Skin epidermis (tissue), 12 donors: ENCODE results near the gene ZBTB20.

Experiments used
- H3K27ac ChIP-seq, 21 experiments: fragments of 200-600 bp; sonication (generic) in 11 of 21; one replicate each; pipeline ENCODE4 v1.5.0; 2020; ENCODE audit warnings: mild to moderate bottlenecking in 3 of 21, inconsistent platforms in 2 of 21, moderate library complexity in 2 of 21
- H3K4me3 ChIP-seq, 7 experiments: fragments of 200-600 bp; sonication (generic) in 2 of 7; one replicate each; pipeline ENCODE4 v1.5.0; 2020; ENCODE audit warnings: inconsistent platforms in 2 of 7, mild to moderate bottlenecking in 2 of 7, moderate library complexity in 1 of 7

The ZBTB20 gene

DNA sequence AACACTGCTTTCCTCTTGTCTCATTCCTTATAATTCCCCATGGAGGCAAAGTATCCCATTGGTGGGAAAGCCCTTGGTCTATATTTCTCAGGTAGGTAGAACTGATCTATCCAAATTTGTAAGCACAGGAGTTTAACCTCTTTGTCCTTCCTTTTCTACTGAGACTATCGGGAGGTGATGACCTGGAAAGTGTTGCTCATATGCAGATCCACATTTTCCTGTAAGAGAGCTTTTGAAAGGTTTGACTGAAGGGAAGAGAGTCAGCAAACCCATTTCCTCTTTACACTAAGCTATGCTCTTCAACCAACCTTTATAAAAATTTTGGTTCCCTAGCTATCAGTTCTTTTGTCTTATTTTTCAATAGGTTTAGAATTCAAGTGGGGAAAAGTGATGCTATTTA, 652.6 kb downstream of the ZBTB20 start:
- Histone ChIP-seq H3K27ac (no peak overlapping the region), H3K4me3 (no peak overlapping the region)

DNA sequence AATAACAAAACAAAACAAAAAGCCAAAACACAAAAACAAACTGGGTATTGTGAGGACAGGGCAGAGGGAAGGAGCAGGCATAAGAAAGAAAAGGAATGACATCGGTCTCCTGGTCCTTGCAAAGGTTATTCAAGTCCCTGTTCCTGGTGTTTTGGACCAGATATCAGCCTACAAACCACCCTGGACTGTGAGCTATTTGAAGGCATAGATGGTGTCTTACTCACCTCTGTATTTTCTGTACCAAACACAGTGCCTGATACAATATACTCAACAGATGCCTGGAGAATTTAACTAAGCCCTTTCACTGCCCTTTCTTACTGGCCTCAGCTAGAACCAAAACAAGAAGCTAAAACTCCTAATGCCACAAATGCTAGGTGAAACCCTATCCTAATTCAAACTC, 656.3 kb downstream of the ZBTB20 start:
- Histone ChIP-seq H3K4me3 (no peak overlapping the region), H3K27ac (no peak overlapping the region)

DNA sequence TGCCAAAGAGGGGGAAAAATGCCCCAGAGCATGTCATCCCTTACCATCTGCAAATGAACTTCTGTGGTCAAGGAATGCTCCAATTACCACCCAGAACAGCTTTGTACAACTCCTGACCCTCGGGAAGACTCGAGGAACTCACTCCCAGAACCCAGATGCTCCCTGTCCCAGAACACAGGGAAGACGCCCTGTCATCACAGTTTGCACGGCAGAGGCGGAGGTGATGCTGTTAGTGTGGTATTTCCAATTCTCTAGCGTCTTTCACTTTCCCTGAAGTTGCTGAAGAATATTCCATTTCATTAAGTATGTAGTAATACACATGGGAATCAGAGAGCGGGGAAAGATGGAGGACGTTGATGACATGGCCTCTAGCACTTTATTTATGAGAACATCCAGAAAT, 659.6 kb downstream of the ZBTB20 start:
- no peak overlapping the region for H3K27ac ChIP-seq
- no peak overlapping the region for H3K4me3 ChIP-seq

DNA sequence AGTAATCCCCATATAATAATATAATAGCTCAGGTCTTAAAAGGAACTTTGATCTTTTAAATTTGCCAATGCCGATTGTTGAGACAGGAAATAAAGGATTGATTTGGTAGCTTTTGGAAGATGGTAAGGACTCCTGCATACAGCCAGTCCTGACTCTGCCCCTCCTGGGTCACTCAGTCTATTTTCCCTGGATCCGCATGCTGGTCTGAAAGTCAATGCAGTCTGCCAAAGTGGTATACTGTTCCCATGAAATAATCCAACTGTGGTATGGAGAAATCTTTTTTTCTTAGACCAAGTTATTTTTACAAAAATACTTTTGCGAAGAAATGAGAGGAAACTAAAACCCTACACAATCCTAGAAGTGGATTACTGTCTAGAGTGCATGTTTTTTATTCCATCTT, 662.2 kb downstream of the ZBTB20 start:
- Histone ChIP-seq H3K27ac (no peak overlapping the region), H3K4me3 (no peak overlapping the region)

DNA sequence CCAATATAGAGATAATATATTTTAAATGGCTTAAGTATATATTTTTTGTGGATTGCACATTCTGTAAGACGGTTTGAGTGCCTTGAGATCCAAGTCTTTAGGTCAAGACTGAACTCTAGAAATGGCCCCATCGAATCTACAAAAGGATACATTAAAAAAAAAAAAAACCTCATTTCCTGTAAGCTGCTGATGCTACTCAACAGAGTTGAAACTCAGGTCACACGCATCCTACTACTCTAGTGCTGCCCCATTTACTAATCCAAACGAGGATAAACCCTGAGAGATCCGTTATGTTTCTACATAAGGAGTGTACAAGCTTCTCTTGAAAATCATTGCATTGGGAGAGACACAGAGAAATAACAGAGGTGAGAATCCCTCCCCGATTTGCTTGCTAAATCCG, 666.0 kb downstream of the ZBTB20 start:
- H3K4me3 ChIP-seq = no peak overlapping the region
- H3K27ac ChIP-seq = no peak overlapping the region

DNA sequence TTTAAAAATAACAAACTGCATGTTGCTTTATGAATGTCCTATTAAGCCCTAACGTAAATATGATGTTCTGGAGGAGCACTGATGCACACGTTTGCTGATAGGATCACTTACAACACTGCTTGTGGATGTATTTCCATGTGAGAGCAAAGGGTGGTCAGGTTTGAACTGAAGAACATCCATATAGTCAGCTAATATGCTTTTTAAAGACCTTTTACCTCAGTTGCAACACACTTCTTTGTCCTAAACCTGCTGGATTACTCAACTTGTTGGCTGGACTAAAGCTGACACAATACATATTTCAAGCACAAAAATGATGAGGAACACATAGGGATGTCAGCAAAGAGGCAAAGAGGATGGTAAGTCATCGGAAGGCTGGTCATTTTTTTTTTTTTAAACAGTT, 666.6 kb downstream of the ZBTB20 start:
- no peak overlapping the region for H3K27ac ChIP-seq

DNA sequence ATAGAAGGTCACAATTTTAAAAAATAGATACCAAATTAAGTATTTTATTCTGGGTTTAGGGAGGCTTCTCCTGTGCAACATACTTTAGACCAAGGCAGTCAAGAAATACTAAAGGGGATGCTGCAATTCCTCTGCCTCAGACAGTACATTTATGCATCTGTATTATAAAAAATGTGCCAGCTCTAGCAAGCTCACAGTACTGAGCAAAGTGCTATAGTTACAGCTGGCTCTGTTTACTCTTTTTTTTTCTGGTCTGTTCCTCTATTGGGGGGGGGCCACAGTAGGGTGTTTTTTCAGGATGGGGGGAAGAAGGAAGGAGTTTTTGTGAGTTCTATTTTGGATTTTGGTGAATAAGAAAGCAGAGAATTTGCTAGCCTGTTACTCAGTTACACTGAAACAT, 668.3 kb downstream of the ZBTB20 start:
- Histone ChIP-seq H3K27ac (no peak overlapping the region), H3K4me3 (no peak overlapping the region)

More for the DNA sequence above, 666.6 kb downstream of the ZBTB20 start:
- no peak overlapping the region for H3K4me3 ChIP-seq

DNA sequence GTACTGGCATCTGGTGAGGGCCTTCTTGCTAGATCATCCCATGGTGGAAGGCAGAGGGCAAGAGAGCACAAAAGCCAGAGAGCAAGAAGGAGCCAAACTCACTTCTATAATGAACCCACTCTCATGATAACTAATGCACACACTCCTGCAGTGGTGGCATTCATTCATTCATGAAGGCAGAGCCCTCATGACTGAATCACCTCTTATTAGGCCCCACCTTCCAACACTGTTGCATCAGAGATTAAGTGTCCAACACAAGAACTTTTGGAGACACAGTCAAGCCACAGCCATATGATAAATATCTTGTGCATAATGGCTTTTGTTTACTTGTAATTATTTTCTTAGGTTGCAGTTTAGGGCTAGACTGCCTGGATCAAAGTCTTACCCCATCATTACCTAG, 670.6 kb downstream of the ZBTB20 start:
- H3K4me3 ChIP-seq = no peak overlapping the region
- no peak overlapping the region for H3K27ac ChIP-seq

DNA sequence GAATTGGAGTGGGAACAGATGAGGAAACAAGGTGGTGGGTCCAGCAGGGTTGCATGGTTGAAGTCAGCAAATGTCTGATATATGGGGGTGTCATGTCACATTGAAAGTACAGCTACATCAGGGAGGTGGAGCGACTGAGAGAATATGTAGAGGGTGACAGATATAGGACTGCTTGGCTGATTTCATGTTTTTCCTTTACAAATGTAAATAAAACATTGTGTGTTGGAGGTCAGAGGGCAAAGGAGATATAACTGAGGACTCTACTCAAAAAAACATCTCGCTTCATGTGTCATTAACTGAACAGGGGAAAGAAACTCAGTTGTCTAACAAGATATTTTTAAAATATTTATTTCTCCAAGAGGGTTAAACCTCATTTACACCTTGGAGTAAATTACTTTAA, 675.6 kb downstream of the ZBTB20 start:
- no peak overlapping the region for H3K27ac ChIP-seq
- H3K4me3 ChIP-seq = no peak overlapping the region

DNA sequence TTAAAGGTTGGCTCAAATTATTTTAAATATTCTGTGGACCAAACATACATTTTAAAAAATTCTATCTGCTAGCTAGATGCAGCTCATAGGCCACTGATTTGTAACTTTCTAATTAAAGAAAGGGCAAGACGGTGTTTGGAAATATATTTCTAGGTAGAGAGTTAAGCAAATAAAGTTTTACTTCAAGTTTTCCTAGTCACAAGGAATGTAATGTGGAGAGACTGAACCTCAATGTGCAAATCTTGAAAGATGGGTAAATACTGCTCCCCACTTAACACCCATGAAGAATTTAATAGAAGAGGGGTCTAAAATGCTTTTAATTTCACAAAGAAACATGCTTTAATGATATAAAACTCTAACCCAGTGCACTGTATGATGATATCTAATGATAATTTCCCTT, 678.0 kb downstream of the ZBTB20 start:
- H3K27ac ChIP-seq = no peak overlapping the region
- H3K4me3 ChIP-seq = no peak overlapping the region

DNA sequence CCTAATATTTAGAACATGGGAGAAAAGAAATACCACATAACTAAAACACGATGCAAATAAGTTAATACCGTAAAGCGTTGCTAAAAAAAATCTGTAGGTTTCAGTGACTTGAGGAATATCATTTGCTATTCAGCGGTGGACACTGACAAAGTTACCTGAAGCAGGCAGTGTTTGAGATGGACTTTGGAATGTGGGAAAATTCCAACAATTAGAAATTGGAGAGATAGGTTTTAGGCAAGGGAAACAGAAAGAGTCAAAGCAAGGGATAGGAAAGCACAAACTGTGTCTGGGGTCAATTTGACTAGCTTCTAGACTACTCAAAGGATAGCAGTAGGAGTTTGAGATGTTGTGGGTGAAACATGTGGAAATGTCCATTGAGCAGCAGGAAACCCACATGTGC, 680.3 kb downstream of the ZBTB20 start:
- H3K4me3 ChIP-seq = no peak overlapping the region
- no peak overlapping the region for H3K27ac ChIP-seq

DNA sequence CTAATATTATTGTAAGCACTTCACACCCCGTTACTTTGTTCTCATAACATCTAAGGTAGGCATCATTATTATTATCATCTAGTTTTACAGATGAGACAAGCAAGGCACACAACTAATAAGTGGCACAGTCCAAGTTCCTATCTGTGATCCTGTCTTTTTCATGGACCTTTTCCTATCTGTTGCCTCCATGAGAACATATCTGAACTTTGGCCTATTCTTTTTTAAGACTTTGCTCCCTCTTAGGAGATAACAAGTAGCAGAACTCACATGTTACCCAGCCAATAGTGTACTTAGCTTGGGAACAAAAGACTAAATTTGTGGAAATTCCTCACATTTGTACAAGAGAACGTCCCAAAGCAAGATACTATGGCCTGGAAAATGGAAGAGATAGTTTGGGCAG, 680.8 kb downstream of the ZBTB20 start:
- no peak overlapping the region for H3K4me3 ChIP-seq

DNA sequence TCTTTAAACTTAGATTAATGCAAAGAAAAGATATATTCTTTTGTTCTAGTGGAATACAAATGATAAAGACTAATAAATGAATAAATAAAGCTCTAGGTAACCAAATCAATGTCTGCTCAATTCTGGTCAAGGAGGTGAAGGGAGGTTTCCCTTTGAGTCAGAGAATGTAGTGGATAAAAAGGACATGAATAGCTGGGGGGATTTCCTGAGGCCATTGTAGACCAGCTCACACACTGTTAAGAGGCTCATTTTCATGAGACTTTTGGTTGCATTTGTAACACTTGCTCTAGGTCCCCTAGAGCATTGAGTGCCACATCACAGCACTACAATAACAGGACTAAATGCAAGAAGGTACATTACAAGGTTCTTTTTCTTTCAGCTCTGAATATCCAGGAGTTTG, 682.5 kb downstream of the ZBTB20 start:
- Histone ChIP-seq H3K27ac (no peak overlapping the region), H3K4me3 (no peak overlapping the region)

More for the DNA sequence above, 680.8 kb downstream of the ZBTB20 start:
- H3K27ac ChIP-seq = no peak overlapping the region

DNA sequence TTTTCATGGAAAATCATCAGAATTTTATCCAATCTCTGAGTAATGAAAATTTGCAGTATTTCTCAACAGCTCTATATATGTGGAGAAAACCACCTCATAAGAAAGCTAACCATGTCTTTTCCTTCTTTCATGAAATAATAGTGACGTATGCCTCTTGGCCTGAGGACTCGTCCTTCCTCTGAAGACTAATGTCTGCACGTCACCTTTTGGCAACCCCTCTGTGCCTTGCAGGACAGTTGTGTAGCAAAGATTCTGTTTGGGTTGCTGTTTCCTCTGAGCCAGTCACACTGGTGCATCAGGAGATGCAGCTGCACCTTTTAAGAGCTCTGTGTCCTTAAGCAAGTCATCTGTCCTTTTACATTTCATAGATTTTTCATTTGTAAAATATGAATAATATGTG, 684.3 kb downstream of the ZBTB20 start:
- no peak overlapping the region for H3K27ac ChIP-seq
- no peak overlapping the region for H3K4me3 ChIP-seq

DNA sequence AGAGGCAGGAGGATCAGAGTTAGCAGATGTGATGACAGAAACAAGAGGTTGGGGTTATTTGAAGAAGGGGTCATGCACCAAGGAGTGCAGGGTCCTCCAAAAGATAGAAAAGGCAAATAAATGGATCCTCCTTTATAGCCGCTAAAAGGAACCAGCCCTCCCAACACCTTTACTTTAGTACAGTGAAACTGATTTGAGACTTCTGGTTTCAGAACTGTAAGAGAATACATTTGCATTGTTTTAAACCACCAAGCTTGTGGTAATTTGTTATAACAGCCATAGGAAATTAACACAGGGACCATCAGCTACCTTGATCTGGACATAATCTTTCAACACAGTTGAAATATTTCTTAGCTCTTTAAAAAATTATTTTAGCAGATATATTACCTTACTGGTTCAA, 686.6 kb downstream of the ZBTB20 start:
- Histone ChIP-seq H3K4me3 (no peak overlapping the region), H3K27ac (no peak overlapping the region)

DNA sequence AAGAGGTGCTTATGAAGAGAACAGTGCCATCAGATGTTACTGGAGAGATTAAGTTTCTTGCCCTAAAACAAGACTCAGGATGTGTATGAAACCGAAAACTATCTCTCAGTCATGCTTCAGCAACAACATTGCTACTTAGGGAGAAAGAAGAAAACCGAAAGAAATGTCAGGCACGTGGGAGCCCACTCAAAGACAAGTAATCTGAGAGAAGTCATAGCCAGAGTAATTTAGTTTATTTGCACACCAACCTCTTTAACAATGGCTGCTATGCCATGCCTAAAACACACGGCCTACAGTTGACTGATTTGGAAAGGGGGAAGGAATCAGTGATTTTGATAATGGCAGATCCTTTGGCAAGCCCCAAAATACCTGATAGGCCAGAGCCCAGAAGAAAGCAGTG, 690.3 kb downstream of the ZBTB20 start:
- Histone ChIP-seq H3K4me3 (no peak overlapping the region), H3K27ac (no peak overlapping the region)

DNA sequence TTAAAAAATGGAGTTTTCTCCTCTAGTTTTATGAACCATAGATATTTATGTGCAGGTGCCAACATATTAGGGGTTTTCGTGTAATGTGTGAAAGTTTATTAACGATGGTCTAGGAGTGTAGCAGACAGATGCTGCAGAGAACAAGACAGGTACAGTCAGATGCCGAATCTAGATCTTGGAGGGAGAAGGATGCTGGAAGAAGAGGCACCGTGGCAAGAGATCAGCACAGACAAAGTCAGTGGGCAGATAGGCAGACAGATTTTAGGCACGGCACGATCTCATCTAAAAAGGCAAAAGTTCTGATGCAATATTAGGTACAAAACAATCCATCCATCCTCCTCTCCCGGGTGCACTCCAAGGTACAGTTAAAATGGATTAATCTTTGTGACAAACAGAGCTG, 691.7 kb downstream of the ZBTB20 start:
- peak overlapping the region in 3 of 21 experiments; percentile 14 to 72 (median 64) for H3K27ac ChIP-seq
- peak overlapping the region in 1 of 7 experiments; percentile 24 for H3K4me3 ChIP-seq

DNA sequence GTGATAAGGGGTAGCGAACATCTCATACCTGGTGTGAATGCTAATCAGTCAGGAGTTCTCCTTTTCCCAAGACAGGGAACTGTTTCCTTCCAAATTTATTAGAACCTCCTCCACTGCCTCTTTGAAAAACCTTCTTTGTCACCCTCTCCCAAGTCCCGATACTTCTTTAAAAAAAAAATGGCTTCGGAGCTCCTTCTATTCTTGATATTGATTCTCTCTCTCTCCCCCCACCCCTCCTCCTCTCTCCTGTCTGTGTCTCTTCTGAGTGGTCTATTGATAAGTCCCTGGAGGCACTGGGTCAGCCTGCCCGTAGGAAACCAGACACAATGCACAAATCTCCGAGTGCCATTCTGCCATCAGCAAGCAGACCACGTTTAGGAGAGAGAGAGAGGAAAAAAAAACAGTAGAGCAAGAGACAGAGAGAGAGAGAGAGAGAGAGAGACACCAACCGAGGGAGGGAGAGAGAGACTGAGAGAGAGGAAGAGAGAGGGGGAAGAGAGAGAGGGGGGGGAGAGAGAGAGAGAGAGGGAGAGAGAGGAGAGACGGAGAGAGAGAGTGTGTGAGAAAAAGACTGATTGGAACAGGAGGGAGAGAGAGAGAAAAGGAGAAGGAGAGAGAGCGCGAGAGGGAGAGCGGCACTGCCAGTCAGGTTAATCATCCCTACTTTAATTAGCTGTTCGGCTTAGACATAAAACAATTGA, 692.4 kb downstream of the ZBTB20 start:
- peak overlapping the region in 15 of 21 experiments; percentile 21 to 75 (median 56) for H3K27ac ChIP-seq
- peak overlapping the region; percentile 5 to 42 (median 22) for H3K4me3 ChIP-seq

DNA sequence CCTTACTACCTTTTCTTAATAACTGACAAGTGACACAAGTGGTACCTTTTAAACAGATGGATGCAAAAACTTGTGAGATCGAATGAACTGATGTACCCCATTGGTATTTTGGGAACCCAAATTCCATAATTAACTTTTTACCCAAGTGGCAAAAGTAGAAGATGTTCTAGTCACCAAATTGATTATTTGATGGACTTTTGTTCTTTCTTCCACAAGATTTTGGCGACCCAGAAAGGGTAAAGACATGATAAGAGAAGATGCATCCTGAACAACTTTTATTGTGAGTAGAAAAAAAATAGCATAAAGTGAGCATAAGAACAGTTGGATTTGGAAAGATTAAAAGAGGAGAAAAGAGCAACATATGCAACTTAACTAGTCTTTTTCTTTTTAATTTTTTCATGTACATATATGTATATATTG, 693.7 kb downstream of the ZBTB20 start:
- Histone ChIP-seq H3K27ac (peak overlapping the region in 7 of 21 experiments; percentile 5 to 72 (median 64)), H3K4me3 (no peak overlapping the region)

DNA sequence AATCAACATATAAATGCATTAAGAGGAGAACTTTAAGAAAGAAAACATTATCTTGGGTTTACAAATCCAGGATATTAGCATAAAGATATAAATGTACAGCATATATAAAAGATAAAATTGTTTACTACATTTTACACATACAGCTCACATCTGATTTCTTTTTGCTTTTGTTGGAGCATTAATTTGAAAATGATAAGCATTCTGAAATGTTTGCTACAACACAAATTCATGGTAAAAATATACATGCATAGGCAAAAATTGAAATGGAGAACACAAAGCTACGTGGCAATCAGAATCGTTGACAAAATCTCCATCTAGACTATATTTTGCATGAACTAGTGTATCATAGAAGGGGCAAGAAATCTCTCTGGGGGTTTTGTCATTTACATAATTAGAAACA, 694.2 kb downstream of the ZBTB20 start:
- Histone ChIP-seq H3K4me3 (no peak overlapping the region), H3K27ac (peak overlapping the region in 5 of 21 experiments; percentile 18 to 68 (median 64))

DNA sequence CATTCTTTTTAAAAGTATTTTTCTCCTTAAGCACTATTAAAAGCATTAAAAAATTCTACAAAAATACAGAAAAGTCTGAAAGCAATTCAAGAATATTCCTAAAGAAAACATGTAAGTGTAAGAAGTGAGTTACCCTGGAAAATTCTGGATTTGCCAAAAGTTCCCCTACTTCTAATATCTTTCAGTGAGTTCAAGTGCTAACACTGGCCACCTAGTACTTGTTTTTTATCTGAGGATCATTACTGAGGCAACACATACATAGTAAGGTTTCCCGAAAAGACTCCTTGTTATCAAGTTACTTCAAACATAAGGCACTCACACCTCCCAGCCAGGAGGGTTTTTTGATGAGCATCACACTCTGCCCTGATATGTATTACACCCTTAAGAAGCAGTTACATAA, 694.8 kb downstream of the ZBTB20 start:
- Histone ChIP-seq H3K27ac (peak overlapping the region in 14 of 21 experiments; percentile 20 to 72 (median 58)), H3K4me3 (no peak overlapping the region)

DNA sequence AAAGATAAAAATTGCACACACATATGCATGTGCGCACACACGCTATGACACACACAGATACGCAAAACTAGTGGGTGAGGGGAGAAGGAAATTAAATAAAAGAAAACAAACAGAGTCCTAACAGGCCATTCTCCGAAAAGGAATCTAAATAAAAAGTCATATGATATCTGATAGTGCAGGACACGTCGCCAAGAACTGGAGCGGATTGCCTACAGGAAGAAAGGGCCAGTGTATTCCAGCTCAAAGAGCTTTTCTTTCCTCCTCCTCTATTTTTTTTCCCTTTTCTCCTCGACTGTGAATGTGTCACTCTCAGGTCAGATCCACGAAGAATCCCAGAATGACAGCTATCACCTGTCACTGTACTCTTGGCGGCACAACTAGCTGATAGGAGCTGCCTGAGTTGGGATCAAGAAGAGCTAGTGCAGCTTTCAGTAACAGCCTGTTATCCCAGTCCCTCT, 695.5 kb downstream of the ZBTB20 start:
- H3K27ac ChIP-seq = peak overlapping the region in 17 of 21 experiments; percentile 19 to 76 (median 56)
- peak overlapping the region in 1 of 7 experiments; percentile 3 for H3K4me3 ChIP-seq
